ENCODE results near the gene ABCA1. TPM values are rescaled to one million over a fixed set of nuclear protein-coding genes. Genes with fewer than 3 reads are reported as not detected.
"Not testable (repeated sequence)": the region's sequence is repeated elsewhere in the genome, so short reads cannot be mapped to it uniquely, and the experiment has no call there.

ABCA1 gene
- total RNA-seq, 1 experiment from 2014 or later: 0.69 TPM

- Histone ChIP-seq H3K27me3 (replicated peaks; ENCODE audit: insufficient read depth, low read depth, low read length, poor library complexity) (no peaks in the 10 kb centered on the region), H3K36me3 (ENCODE audit: insufficient read depth, low read length, poor library complexity, severe bottlenecking) (no peaks in the 10 kb centered on the region), H3K4me1 (ENCODE audit: insufficient read depth, low read length, poor library complexity, severe bottlenecking) (no peaks in the 10 kb centered on the region), H3K4me3 (ENCODE audit: low read depth, low read length, poor library complexity, severe bottlenecking) (no peak overlapping the region), H3K27ac (ENCODE audit: low read depth, low read length, poor library complexity, severe bottlenecking) (no peak overlapping the region), H3K9me3 (ENCODE audit: low read depth, low read length, poor library complexity, severe bottlenecking) (no peaks in the 10 kb centered on the region)
- TF ChIP-seq EZH2 (IDR thresholded peaks at IDR 0.05; ENCODE audit: borderline replicate concordance, low read depth, low read length, poor library complexity, severe bottlenecking): no peak
- no peak for TF ChIP-seq CTCF (conservative IDR thresholded peaks at IDR 0.05; ENCODE audit: low read depth, low read length)
- no TSS peak for BruUV-seq (replicated peaks)
- intact Hi-C loops (cut with micrococcal nuclease; ENCODE audit: unreplicated experiment): no loop called here
- CTCF ChIA-PET: no interaction called here
- DNase-seq (ENCODE audit: low spot score): no peak
- POLR2A ChIA-PET (ENCODE audit: low non-redundant PET): no interaction called here
These were observed 49.2 kb upstream of the ABCA1 start for GRCh38 chr9:104977168-104977567.

GRCh38 chr9:104975966-104976595 lies 48.1 kb upstream of the ABCA1 start:
- H3K9me3 ChIP-seq (ENCODE audit: low read depth, low read length, poor library complexity, severe bottlenecking); BruUV-seq (replicated peaks); CTCF ChIA-PET; intact Hi-C loops (cut with micrococcal nuclease; ENCODE audit: unreplicated experiment); POLR2A ChIA-PET (ENCODE audit: low non-redundant PET); H3K27ac ChIP-seq (ENCODE audit: low read depth, low read length, poor library complexity, severe bottlenecking); H3K4me3 ChIP-seq (ENCODE audit: low read depth, low read length, poor library complexity, severe bottlenecking); DNase-seq (ENCODE audit: low spot score); H3K4me1 ChIP-seq (ENCODE audit: insufficient read depth, low read length, poor library complexity, severe bottlenecking); H3K27me3 ChIP-seq (replicated peaks; ENCODE audit: insufficient read depth, low read depth, low read length, poor library complexity); H3K36me3 ChIP-seq (ENCODE audit: insufficient read depth, low read length, poor library complexity, severe bottlenecking): not testable (repeated sequence)

- POLR2A ChIA-PET (ENCODE audit: low non-redundant PET): no interaction called here
- no TSS peak for BruUV-seq (replicated peaks)
- intact Hi-C loops (cut with micrococcal nuclease; ENCODE audit: unreplicated experiment): no loop called here
These were observed 46.4 kb upstream of the ABCA1 start for GRCh38 chr9:104974053-104974962.

More at GRCh38 chr9:104974053-104974962, 46.4 kb upstream of the ABCA1 start:
- CTCF ChIA-PET: no interaction called here
- TF ChIP-seq CTCF (conservative IDR thresholded peaks at IDR 0.05; ENCODE audit: low read depth, low read length) (no peak), EZH2 (IDR thresholded peaks at IDR 0.05; ENCODE audit: borderline replicate concordance, low read depth, low read length, poor library complexity, severe bottlenecking) (no peak)
- no peaks in the 10 kb centered on the region for H3K4me1 ChIP-seq (ENCODE audit: insufficient read depth, low read length, poor library complexity, severe bottlenecking)
- H3K9me3 ChIP-seq (ENCODE audit: low read depth, low read length, poor library complexity, severe bottlenecking): no peaks in the 10 kb centered on the region
- no peak overlapping the region for H3K4me3 ChIP-seq (ENCODE audit: low read depth, low read length, poor library complexity, severe bottlenecking)
- H3K36me3 ChIP-seq (ENCODE audit: insufficient read depth, low read length, poor library complexity, severe bottlenecking): no peaks in the 10 kb centered on the region
- no peaks in the 10 kb centered on the region for H3K27me3 ChIP-seq (replicated peaks; ENCODE audit: insufficient read depth, low read depth, low read length, poor library complexity)
- no peak for DNase-seq (ENCODE audit: low spot score)
- no peak overlapping the region for H3K27ac ChIP-seq (ENCODE audit: low read depth, low read length, poor library complexity, severe bottlenecking)
